Endothelial cell of umbilical vein (primary cell): ENCODE results near the gene DNAH11.

Experiments used
- CTCF ChIP-seq, 2 donors: IDR thresholded peaks; 1 replicate in 1 of 2; 2 replicates in 1 of 2; pipeline ENCODE4 v1.5.1; 2011; ENCODE audit warnings: low read length in 2 of 2, mild to moderate bottlenecking in 2 of 2, moderate library complexity in 2 of 2, control low read depth in 1 of 2, inconsistent platforms in 1 of 2, low read depth in 1 of 2; ENCODE audit not compliant: insufficient read depth in 1 of 2; ENCODE audit errors: extremely low read depth in 1 of 2
- FOS ChIP-seq: IDR thresholded peaks from 2 replicates; pipeline ENCODE4 v1.6.1; 2011; ENCODE audit warnings: mild to moderate bottlenecking, low read length, moderate library complexity, borderline replicate concordance; ENCODE audit not compliant: insufficient read depth
- JUN ChIP-seq: IDR thresholded peaks from 2 replicates; pipeline ENCODE4 v1.6.1; 2011; ENCODE audit warnings: borderline replicate concordance, low read depth; ENCODE audit not compliant: insufficient read length, insufficient read depth
- MYC ChIP-seq: IDR thresholded peaks from one replicate; pipeline ENCODE4 v1.6.1; 2011; ENCODE audit warnings: mild to moderate bottlenecking, low read depth, low read length
- POLR2A ChIP-seq: IDR thresholded peaks from 2 replicates; pipeline ENCODE4 v1.6.1; 2012; ENCODE audit warnings: low read depth, mild to moderate bottlenecking, control low read depth, low read length
- POLR2AphosphoS5 ChIP-seq: IDR thresholded peaks from 2 replicates; pipeline ENCODE4 v1.6.1; 2012; ENCODE audit warnings: low read depth, mild to moderate bottlenecking, control low read depth, low read length, moderate library complexity; ENCODE audit not compliant: insufficient read depth

- TF ChIP-seq CTCF (IDR thresholded peaks at IDR 0.05; ENCODE audit: extremely low read depth in 1 of 2, insufficient read depth in 1 of 2, low read depth in 1 of 2, low read length in 2 of 2) (no peak), POLR2A (no peak), MYC (no peak), POLR2AphosphoS5 (no peak), JUN (no peak), FOS (no peak)
Observed at GRCh38 chr7:21926448-21926847, 383.6 kb downstream of the DNAH11 start.
